ENCODE results near the gene RNF44. TPM values are rescaled to one million over a fixed set of nuclear protein-coding genes. Genes with fewer than 3 reads are reported as not detected.

The RNF44 gene
- total RNA-seq, 3 donors from 2014 or later: 70.2 to 98.4 (median 77.6) TPM

DNA sequence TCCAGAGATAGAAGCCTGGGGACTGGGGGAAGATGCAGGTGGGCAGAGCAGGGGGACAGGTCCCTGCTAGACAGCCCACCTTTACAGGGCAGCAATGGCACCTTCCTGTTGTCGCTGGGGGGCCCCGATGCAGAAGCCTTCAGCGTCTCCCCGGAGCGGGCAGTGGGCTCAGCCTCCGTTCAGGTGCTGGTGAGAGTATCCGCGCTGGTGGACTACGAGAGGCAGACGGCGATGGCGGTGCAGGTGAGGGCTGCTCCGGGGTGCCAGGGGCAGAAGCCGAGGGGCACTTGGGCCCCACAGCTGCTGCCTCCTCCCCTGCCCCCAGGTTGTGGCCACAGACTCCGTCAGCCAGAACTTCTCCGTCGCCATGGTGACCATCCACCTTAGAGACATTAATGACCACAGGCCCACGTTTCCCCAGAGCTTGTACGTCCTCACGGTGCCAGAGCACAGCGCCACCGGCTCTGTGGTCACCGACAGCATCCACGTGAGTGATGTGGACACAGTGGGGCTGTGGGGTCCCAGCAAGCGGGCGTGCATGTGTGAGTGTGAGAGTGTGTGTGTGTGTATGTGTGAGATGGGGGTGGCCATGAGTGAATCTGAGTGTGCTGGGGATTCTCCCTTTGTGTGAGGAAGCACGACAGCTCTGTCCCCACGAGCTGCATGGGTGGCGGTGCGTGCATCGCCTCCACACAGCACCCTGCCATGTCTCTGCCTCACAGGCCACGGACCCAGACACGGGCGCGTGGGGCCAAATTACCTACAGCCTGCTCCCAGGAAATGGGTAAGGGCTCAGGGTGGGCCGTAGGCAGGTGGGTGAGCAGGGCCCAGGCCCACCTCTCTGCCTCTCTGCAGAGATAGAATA lies 40.3 kb upstream of the RNF44 start:
- no peaks in the 10 kb centered on the region for H3K36me3 ChIP-seq (ENCODE audit: low read depth)
- no peak overlapping the region for H3K4me3 ChIP-seq
- DNase-seq (no peak), ATAC-seq (no peak)
- H3K9me3 ChIP-seq: no peaks in the 10 kb centered on the region
- TF ChIP-seq CTCF (IDR thresholded peaks at IDR 0.05): no peak
- no peaks in the 10 kb centered on the region for H3K4me1 ChIP-seq (ENCODE audit: low read depth)
- intact Hi-C loops (cut with DNase I, micrococcal nuclease): no loop called here

DNA sequence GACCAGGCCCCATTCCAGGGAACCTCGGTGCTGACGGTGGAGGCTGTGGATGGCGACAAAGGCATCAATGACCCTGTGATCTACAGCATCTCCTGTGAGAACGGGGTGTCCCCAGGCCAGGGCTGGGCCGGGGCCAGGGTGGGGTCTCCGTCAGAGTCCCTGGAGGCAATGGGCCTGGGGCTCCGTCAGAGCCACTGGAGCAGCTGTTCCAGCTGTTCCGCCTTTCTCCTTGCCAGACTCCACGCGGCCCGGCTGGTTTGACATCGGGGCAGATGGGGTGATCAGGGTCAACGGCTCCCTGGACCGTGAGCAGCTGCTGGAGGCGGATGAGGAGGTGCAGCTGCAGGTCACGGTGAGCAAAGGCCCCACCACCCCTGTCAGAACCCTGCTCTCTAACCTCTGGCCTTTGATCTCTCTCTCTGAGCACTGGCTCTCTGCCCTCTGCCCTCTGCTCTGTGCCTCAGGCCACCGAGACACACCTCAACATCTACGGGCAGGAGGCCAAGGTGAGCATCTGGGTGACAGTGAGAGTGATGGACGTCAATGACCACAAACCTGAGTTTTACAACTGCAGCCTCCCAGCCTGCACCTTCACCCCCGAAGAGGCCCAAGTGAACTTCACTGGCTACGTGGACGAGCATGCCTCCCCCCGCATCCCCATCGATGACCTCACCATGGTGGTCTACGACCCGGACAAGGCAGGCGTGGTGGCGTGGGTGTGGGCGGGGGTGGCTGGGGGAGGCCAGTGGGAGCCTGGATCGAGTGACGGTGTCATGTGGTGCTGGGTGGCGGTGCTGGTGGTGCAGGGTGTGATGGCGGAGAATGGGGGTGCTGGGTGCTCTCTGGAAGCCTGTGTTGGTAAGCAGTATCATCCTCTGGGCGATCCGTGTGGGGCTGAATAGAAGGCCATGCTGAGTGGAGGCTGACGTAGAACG lies 38.6 kb upstream of the RNF44 start:
- ATAC-seq (no peak), DNase-seq (no peak)
- intact Hi-C loops (cut with DNase I, micrococcal nuclease): no loop called here
- TF ChIP-seq CTCF (IDR thresholded peaks at IDR 0.05): no peak
- Histone ChIP-seq H3K9me3 (no peaks in the 10 kb centered on the region), H3K4me1 (ENCODE audit: low read depth) (no peaks in the 10 kb centered on the region), H3K36me3 (ENCODE audit: low read depth) (no peaks in the 10 kb centered on the region), H3K4me3 (no peak overlapping the region)

DNA sequence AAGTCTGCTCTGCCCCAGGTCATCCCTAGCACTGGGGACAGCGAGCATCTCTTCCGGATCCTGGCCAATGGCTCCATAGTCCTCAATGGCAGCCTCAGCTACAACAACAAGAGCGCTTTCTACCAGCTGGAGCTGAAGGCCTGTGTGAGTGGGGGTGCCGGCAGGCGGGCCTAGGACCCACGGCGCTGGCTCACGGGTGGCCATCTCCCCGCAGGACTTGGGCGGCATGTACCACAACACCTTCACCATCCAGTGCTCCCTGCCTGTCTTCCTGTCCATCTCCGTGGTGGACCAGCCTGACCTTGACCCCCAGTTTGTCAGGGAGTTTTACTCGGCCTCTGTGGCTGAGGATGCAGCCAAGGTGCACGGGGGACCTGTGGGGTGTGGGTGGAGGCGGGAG lies 37.9 kb upstream of the RNF44 start:
- DNase-seq (no peak), ATAC-seq (no peak)
- Histone ChIP-seq H3K4me3 (no peak overlapping the region), H3K36me3 (ENCODE audit: low read depth) (no peaks in the 10 kb centered on the region), H3K9me3 (no peaks in the 10 kb centered on the region), H3K4me1 (ENCODE audit: low read depth) (no peaks in the 10 kb centered on the region)
- no peak for TF ChIP-seq CTCF (IDR thresholded peaks at IDR 0.05)
- intact Hi-C loops (cut with DNase I, micrococcal nuclease): no loop called here

DNA sequence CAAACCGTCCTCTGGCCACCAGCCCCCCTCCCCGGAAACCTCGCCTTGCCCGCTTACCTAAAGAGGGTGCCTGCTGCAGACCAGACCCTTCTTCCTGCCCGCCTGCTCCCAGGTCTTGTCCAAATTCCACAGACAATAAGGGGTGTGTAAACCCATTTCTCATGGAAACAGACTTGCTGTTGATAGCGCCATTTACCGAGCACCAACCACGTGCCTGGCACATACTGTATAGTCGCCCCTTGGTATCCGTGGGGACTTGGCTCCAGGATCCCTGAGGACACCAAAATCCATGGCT lies 37.0 kb upstream of the RNF44 start:
- no peaks in the 10 kb centered on the region for H3K9me3 ChIP-seq
- TF ChIP-seq CTCF (IDR thresholded peaks at IDR 0.05): no peak
- H3K36me3 ChIP-seq (ENCODE audit: low read depth): no peaks in the 10 kb centered on the region
- H3K4me3 ChIP-seq: no peak overlapping the region
- DNase-seq (no peak), ATAC-seq (no peak)
- H3K4me1 ChIP-seq (ENCODE audit: low read depth): no peaks in the 10 kb centered on the region
- intact Hi-C loops (cut with DNase I, micrococcal nuclease): no loop called here

DNA sequence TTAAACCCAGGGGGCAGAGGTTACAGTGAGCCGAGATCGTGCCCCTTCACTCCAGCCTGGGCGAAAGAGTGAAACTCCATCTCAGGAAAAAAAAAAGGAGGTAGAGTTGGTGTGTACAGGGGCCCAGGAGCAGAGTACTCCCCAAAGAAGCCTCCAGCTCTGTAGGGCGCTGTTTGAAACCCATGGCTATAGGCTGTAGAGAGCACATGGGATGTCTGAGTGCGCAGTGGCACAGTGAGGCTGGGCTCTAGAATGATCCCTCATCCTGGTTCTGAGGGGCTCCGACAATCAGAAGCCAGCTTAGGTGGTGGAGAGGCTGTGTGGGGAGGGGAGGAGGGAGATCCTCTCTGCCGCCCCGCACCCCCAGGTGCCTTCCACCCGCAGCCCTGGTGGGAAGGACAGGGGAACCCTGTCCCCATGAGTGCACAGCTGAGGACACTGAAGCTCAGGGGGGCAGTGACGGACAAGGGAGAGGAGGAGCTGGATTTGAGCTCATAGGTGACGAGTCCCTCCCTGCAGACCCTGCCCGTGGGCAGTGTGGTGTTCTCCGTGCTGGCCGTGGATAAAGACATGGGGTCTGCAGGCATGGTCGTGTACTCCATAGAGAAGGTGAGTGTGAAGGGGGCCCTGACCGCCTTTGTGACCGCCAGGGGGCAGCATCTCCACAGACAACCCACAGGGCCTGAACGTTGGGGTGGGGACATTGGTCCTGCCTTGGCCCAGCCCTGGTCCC lies 36.5 kb upstream of the RNF44 start:
- Histone ChIP-seq H3K9me3 (no peaks in the 10 kb centered on the region), H3K36me3 (ENCODE audit: low read depth) (no peaks in the 10 kb centered on the region), H3K4me1 (ENCODE audit: low read depth) (no peaks in the 10 kb centered on the region), H3K4me3 (no peak overlapping the region)
- ATAC-seq (peak; percentile 73), DNase-seq (peak in 2 of 3 donors; percentile 84 to 86)
- intact Hi-C loops (cut with DNase I, micrococcal nuclease): no loop called here
- TF ChIP-seq CTCF (IDR thresholded peaks at IDR 0.05): peak; percentile 70

Data from mucosa of descending colon (tissue), 3 donors.